ENCODE results near the gene SCG5.

Gene SCG5

GRCh38 chr15:32694222-32694983, 52.9 kb downstream of the SCG5 start:
- no peak for DNase-seq

DNA sequence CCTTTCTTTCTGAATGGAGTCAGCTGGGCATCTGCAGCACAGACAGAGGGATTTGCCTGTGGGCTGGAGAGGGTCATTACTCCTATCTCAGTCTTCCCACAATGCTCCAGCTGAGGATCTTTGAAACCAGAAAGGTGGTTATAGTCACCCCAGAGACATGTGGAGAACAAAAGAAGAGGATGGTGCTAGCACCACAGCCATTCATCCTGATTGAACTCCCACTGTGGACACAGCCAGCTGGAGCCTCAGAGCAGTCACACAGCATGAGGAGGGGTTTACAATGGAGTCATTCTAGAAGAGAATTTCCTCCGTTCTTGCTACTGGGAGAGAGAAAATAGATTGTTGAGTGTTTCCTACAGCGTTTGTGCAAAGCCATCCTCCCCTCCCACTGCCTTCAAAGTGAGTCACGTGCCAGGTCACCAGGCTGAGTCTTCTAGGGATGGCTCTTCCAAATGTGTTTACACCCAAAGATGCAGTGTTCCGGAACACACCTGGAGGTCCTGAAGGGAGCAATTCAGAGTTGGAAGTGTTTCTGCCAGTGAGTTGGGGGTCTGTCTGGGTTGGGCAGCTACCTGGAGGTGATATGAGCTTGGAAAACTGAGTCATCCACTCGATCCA, 57.4 kb downstream of the SCG5 start:
- no peak for DNase-seq

DNA sequence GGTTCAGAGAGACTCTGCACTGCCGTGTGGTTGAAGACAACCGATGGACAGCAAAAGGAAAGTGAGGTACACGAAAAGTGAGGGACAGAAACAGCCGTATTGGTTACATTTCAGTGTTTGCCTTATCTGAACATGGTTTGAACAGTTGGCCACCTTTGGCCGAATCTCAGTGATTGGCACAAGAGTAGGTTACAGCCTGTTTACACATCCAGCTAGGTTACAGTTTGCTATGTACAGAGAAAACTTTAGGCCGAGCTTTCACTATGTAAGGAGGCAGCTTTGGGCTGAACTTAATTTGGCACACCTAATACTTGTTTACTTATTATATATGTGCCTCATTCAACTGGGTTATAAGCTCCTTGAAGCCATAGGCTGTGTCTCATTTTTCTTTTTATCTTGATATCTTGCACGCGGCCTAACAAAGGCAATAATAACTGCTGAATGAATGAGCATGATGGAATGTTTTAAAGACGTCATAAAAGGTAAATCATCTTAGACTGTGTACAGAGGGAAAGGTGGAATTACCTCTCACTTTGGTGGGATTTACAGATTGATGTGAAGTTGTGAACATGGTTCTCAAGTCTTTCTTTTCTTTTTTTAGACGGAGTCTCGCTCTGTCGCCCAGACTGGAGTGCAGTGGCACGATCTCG, 59.1 kb downstream of the SCG5 start:
- DNase-seq: no peak

DNA sequence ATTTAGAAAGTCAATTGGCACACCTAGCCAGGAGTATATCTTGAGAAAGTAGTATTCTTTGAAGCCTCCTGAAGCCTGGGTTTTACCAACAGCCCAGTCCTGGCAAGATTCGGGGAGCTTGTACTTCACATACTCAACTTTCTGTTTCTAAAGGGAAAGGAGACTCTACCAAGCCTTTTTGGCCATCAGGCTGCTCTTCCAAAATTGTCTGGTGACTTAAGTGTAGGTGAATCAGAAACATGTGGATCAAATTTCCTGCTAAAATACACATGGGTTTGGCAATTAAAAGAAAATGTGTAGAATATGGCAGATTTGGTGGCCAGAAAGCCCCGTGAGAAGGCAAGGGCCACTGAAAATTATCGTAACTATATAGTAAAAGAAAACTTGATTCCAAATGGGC, 60.4 kb downstream of the SCG5 start:
- no peak for DNase-seq

GRCh38 chr15:32704395-32704981, 63.0 kb downstream of the SCG5 start:
- no peak for DNase-seq

DNA sequence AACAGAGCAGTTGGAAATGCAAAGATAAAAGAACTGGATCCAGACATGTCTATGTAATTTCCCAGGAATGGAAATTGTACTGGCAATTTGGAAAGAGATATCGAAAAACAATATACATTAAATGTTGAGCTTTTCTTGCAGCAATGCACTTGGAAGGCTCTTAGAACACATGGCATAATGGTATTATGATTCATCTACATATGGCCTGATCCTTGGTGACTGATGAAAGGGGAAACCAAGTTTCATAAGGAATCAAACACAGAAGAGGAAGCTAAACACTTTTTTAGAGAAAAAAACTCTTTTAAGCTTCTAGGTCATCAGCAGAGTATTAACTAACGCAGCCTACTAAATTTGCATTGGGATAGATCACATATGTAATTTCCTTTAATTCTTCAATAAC, 63.9 kb downstream of the SCG5 start:
- DNase-seq: no peak

- DNase-seq: no peak
These were observed 65.2 kb downstream of the SCG5 start for GRCh38 chr15:32706704-32707103.

DNA sequence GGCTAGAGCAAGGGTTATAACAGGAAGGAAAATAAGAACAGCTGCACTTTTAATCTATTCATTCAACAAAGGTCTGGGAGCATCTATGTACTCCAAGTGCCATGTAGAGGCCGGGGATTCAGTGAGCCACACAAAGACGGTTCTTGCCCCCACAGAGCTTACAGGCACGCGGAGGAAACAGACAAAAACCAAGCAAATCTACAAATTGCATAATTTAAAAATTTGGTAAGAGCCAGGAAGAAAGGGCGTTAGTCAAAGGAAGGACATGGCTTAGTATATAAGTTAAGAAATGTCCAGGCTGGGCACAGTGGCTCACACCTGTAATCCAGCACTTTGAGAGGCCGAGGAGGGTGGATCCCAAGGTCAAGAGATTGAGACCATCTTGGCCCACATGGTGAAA, 65.9 kb downstream of the SCG5 start:
- no peak for DNase-seq

- DNase-seq: no peak
These were observed 68.0 kb downstream of the SCG5 start for GRCh38 chr15:32709295-32710033.

- no peak for DNase-seq
These were observed 73.8 kb downstream of the SCG5 start for GRCh38 chr15:32715276-32715675.

- no peak for DNase-seq
These were observed 74.9 kb downstream of the SCG5 start for GRCh38 chr15:32716216-32716914.

DNA sequence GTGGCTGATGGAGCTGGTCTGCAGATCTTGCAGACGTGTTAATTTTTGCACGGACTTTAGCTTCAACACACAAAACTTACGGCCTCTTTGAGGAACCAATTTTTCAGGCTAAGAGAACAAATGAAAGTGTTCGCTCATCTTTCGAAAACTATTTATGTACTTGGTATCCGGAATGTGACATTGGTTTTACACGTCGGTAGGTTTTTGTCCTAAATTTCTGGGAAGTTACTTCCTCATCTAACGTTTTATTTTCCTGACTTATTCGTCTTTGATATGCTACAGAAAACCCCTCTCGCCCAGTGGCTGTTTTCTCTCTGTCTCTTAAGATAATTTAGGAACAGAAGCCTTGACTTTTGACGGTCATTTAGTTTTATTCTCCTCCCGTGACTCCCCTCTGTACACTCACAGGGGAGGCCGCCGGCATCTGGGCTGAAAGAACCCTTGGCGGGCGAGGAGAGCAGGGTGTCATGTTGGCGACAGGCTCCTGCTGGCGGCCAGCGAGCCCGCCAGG, 75.5 kb downstream of the SCG5 start:
- DNase-seq: no peak

DNA sequence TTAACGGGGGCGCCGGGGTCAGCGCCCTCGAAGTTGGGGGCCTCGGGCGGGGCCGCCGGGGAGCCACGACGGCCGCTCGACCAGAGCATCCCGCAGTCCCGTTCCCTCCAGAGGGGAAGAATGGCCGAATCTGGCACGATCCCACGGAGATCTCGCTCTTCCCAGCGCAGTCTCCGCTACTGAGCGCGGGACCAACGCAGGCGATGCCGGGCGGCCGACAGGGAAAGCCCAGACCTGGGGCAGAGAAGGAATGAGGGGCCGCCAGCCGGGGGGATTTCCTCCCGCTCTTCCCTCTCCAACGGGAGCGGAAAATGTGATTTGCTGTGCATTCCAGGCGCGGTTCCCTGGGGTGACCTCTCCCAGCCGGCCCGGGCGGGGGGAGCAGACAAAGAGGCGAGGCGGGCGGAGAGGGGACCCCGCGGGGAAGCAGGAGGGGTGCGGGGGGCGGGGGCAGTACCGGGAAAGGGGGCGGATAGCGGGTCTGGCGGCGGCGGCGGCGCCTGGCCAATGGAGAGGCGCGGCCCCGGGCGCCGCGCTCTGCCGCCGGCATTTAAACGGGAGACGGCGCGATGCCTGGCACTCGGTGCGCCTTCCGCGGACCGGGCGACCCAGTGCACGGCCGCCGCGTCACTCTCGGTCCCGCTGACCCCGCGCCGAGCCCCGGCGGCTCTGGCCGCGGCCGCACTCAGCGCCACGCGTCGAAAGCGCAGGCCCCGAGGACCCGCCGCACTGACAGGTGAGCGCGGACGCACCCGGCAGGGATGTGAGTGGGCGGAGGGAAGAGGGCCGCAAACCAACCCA, 76.1 kb downstream of the SCG5 start, which contains the start of gene GREM1:
TSS of gene GREM1 (plus strand) at position 579 of the 801 bp plus-strand sequence. CDS start 12,687 bp downstream, outside the sequence.
- DNase-seq: no peak

GRCh38 chr15:32718227-32718820, 76.8 kb downstream of the SCG5 start:
- DNase-seq: no peak

- no peak for DNase-seq
These were observed 77.6 kb downstream of the SCG5 start for GRCh38 chr15:32718821-32719716.

GRCh38 chr15:32721596-32721995, 80.1 kb downstream of the SCG5 start:
- DNase-seq: no peak

GRCh38 chr15:32722136-32722535, 80.6 kb downstream of the SCG5 start:
- DNase-seq: no peak

GRCh38 chr15:32723171-32723948, 81.8 kb downstream of the SCG5 start:
- DNase-seq: no peak

Measured in NK-92 treated with Interleukin-12 subunit alpha and Interleukin-12 subunit beta, amount 100 ng/mL, for 24 hours (cell line).